Ureter (tissue), 1 donor: Measurements from ENCODE around the gene AFMID. TPM values are rescaled to one million over a fixed set of nuclear protein-coding genes. Genes with fewer than 3 reads are reported as not detected.
"Not testable (repeated sequence)": the region's sequence is repeated elsewhere in the genome, so short reads cannot be mapped to it uniquely, and the experiment has no call there.

ENCODE experiments used
- DNase-seq: peaks from one replicate; pipeline ENCODE4 v3.0.0-alpha.2; 2020; ENCODE audit warnings: low spot score
- total RNA-seq: library from RNA; stranded (reverse); gene quantifications from one replicate; pipeline ENCODE4 v1.2.4, GENCODE V29; 2023
- donor health status: DM: yes; HTN: yes; CAD: no.

Gene AFMID
- total RNA-seq, 1 donor from 2014 or later, result 48.5 TPM

DNA sequence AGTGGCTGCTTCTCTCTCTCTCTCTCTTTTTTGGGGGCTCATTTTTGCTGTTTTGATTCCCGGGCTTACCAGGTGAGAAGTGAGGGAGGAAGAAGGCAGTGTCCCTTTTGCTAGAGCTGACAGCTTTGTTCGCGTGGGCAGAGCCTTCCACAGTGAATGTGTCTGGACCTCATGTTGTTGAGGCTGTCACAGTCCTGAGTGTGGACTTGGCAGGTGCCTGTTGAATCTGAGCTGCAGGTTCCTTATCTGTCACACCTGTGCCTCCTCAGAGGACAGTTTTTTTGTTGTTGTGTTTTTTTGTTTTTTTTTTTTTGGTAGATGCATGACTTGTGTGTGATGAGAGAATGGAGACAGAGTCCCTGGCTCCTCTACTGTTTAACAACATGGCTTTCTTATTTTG is 36.6 kb downstream of the AFMID start:
- no peak for DNase-seq

DNA sequence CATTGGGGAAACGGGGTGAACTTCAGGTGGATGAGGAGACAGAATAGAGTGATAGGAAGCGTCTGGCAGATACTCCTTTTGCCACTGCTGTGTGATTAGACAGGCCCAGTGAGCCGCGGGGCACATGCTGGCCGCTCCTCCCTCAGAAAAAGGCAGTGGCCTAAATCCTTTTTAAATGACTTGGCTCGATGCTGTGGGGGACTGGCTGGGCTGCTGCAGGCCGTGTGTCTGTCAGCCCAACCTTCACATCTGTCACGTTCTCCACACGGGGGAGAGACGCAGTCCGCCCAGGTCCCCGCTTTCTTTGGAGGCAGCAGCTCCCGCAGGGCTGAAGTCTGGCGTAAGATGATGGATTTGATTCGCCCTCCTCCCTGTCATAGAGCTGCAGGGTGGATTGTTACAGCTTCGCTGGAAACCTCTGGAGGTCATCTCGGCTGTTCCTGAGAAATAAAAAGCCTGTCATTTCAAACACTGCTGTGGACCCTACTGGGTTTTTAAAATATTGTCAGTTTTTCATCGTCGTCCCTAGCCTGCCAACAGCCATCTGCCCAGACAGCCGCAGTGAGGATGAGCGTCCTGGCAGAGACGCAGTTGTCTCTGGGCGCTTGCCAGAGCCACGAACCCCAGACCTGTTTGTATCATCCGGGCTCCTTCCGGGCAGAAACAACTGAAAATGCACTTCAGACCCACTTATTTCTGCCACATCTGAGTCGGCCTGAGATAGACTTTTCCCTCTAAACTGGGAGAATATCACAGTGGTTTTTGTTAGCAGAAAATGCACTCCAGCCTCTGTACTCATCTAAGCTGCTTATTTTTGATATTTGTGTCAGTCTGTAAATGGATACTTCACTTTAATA is 37.3 kb downstream of the AFMID start:
- DNase-seq, result no peak

DNA sequence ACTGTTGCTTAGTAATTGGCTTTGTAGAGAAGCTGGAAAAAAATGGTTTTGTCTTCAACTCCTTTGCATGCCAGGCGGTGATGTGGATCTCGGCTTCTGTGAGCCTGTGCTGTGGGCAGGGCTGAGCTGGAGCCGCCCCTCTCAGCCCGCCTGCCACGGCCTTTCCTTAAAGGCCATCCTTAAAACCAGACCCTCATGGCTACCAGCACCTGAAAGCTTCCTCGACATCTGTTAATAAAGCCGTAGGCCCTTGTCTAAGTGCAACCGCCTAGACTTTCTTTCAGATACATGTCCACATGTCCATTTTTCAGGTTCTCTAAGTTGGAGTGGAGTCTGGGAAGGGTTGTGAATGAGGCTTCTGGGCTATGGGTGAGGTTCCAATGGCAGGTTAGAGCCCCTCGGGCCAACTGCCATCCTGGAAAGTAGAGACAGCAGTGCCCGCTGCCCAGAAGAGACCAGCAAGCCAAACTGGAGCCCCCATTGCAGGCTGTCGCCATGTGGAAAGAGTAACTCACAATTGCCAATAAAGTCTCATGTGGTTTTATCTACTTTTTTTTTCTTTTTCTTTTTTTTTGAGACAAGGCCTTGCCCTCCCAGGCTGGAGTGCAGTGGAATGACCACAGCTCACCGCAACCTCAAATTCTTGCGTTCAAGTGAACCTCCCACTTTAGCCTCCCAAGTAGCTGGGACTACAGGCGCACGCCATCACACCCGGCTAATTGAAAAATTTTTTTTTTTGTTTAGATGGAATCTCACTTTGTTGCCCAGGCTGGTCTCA is 38.1 kb downstream of the AFMID start:
- DNase-seq, result no peak

- DNase-seq, result no peak
Measured at GRCh38 chr17:78226055-78226758, 39.0 kb downstream of the AFMID start.

DNA sequence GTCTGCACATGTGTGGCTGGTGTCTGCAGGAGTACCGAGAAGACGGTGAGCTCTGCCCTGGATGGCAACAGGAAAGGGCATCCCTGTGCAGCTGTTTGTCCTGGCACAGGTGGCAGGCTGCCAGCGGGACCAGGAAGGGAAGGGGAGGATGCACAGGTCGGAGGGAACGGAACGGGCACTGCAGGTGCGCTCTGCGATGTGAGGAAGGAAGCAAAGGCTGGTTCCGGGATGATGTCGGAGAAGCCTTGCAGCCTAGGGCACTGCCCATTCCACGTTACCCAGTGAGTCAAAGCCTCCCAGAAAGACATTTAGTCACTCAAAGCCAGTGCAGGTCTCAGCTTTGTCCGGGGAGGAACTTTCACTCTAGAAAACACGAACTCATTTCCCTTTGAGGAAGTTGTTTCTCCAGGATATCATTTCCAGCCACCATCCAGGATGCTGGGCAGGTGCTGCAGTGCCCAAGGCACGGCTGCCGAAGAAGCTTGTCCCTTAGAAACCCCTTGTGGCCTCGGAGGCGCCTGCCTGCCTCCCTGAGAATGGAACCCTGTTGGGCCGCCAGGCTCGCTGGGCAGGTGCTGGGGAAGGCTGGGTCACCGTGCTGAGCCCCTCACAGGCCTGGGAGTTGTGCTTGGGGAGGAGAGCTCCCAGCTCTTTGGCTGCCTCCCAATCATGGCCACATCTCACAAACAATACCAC is 39.7 kb downstream of the AFMID start:
- DNase-seq, result no peak

GRCh38 chr17:78227455-78227916 is 40.3 kb downstream of the AFMID start:
- no peak for DNase-seq

DNA sequence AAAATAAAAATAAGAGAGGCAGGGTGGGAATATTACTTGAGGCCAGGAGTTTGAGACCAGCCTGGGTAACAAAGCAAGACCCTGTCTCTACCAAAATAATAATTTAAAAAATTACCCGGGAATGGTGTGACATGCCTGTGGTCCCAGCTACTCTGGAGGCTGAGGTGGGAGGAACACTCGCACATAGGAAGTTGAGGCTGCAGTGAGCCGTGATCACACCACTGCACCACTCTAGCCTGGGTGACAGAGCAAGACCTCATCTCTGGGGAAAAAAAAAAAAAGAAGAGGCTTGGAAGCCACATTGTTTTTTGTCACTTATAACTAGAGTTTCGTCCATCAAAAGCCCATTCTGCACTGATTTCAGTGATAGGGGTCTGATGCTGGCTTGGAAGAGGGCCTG is 41.0 kb downstream of the AFMID start:
- no peak for DNase-seq

DNA sequence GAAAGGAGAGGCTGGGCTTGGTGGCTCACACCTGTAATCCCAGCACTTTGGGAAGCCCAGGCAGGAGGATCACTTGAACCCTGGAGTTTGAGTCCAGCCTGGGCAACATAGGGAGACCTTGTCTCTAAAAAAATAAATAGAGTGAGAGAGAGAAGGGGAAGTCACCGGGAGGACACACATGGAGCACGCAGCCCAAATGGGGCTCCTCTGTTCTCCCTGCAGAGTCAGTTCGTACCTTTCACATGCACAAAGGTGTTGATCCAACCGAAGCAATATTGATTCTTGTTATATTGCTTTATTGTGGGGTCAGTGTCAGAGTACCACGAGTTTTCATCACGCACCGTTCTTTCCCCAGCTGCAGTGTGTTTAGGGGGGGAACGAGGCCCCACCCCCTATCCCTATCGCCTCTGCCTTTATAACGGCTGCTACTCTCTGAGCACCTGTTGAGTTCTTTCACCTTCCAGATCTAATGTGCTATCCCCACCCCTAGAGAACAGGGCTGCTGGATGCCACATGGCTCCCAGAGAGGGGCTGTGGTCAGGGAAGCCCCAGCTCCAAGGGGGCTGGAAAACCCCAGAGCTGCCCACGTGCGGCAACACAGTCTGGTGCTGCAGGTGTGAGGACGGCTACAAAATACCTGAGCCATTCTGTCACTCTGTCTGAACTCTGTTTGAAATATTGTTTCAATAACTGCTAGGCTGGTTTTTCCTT is 43.2 kb downstream of the AFMID start:
- DNase-seq, result no peak

GRCh38 chr17:78230996-78231935 is 44.1 kb downstream of the AFMID start, which contains the start of gene TMEM235:
Gene TMEM235, plus strand, starts transcription at chr17:78231631. Its CDS starts 393 bp downstream, at chr17:78232024.
- no peak for DNase-seq

DNA sequence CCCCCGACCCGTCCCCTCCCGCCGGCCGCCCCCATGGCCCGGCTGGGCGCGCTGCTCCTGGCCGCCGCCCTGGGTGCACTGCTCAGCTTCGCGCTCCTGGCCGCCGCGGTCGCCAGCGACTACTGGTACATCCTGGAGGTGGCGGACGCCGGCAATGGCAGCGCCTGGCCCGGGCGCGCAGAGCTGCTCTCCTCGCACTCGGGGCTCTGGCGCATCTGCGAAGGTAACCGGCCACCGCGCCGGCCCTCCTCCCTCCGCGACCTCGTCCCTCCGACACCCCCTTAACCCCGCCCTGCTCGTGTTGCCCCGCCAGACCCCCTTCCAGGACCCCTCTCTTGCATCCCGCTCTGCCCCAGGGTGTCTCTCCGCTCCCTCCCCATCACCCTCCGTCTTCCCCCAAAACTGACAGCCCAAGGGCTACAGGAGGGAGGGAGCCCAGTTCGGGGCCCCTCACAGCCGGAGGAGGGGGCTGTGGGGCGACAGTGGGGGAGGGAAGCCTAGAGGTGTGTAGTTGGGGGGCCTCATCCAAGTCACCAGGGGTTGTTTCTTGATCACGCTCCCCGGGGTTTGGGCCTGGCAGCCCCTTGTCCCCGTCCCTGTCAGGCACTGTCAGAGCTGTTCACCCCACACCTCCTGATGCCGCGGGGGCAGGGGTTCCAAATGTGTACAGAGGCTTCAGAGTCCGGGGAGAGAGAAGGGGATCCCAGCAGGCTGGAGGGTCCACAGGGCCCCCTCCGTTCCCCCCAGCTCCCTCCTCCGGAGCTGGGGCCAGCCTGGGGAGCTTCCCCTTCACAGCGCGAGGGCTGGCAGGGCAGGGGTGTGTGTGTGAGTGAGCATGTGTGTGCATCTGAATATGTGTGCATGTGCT is 45.1 kb downstream of the AFMID start:
- DNase-seq, result no peak

GRCh38 chr17:78232859-78233173 is 45.7 kb downstream of the AFMID start:
- DNase-seq, result no peak

GRCh38 chr17:78233678-78234077 is 46.5 kb downstream of the AFMID start:
- DNase-seq, result no peak

- no peak for DNase-seq
Measured at GRCh38 chr17:78234261-78234865, 47.2 kb downstream of the AFMID start.

GRCh38 chr17:78235022-78235421 is 47.9 kb downstream of the AFMID start:
- DNase-seq, result not testable (repeated sequence)

DNA sequence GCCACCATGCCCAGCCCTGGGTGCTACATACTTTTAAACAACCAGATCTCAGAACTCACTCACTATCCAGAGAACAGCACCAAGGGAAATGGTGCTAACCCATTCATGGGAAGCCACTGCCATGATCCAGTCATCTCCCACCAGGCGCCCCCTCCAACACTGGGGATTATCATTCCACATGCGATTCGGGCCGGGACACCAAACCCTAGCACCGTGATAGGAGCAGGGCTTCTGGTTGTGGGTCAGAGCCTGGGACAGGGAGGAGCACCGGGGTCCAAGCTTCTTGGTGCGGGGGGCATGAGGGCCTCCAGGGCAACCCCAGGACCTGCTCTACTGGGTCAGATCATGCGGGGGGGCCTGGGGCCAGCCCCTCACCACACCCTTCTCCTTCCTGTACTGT is 48.7 kb downstream of the AFMID start:
- no peak for DNase-seq

- DNase-seq, result no peak
Measured at GRCh38 chr17:78236362-78237127, 49.4 kb downstream of the AFMID start.

GRCh38 chr17:78237401-78238012 is 50.3 kb downstream of the AFMID start:
- DNase-seq, result no peak
